ENCODE measurements around the gene RPLP2. TPM values are rescaled to one million over a fixed set of nuclear protein-coding genes. Genes with fewer than 3 reads are reported as not detected.

RPLP2 gene
- polyA plus RNA-seq, 1 of the 3 experiments (the other 2 are of a cell fraction), result 799 TPM

GRCh38 chr11:821512-822371, 12.0 kb downstream of the RPLP2 start:
- peaks cover 28% of the 10 kb centered on the region for H4K20me1 ChIP-seq (ENCODE audit: insufficient read depth)
- CTCF ChIA-PET, result interaction anchor here (1.4 kb wide), 1 partner anchor 12 kb away, joined by 4 read pairs; no protein-coding TSS in a partner anchor
- H3F3A ChIP-seq (replicated peaks; ENCODE audit: insufficient read depth), result peaks cover 7% of the 10 kb centered on the region
- H3K9me2 ChIP-seq, result no peaks in the 10 kb centered on the region
- H3K36me3 ChIP-seq (replicated peaks in 1 of 2; ENCODE audit: control insufficient read depth in 1 of 2, insufficient read depth in 2 of 2, low read length in 1 of 2), result peaks cover 0 to 21% of the 10 kb centered on the region in 2 experiments
- peak overlapping the region; percentile 98 for H3K4me2 ChIP-seq
- POLR2A ChIA-PET, result interaction anchor here (0.9 to 1.9 kb wide), 3 partner anchors 13 to 36 kb away, joined by 3 to 7 read pairs (median 3); partner anchors contain the start of genes RPLP2 and TSPAN4
- H3K9me3 ChIP-seq, result no peaks in the 10 kb centered on the region
- TF ChIP-seq POLR2AphosphoS5 (IDR thresholded peaks at IDR 0.05; ENCODE audit: low read depth, low read length) (0 out of 2 replicates have a peak, but pooled peaks have one; percentile 1), RAD21 (IDR thresholded peaks at IDR 0.05; ENCODE audit: low read length) (no peak)
- H3K4me1 ChIP-seq (ENCODE audit: control insufficient read depth in 1 of 2, insufficient read depth in 2 of 2, low read depth in 1 of 2, low read length in 1 of 2), result peaks cover 14 to 26% of the 10 kb centered on the region in 2 experiments; a peak in 3 of 4 replicates
- no peaks in the 10 kb centered on the region for H3K27me3 ChIP-seq (ENCODE audit: insufficient read depth)
- no peak overlapping the region for H3K9ac ChIP-seq
- WGBS (ENCODE audit: low lambda C conversion rate), result 98% methylated on average over 8 of the region's 22 CpGs
- H2AFZ ChIP-seq (ENCODE audit: low read depth), result no peak overlapping the region
- peaks cover 26% of the 10 kb centered on the region for H3K79me2 ChIP-seq (ENCODE audit: insufficient read depth)
- H3K4me3 ChIP-seq (ENCODE audit: low read depth in 2 of 2, low read length in 1 of 2), result 0 out of 4 replicates have a peak overlapping the region, but pooled peaks of 1 of the 2 experiments have one; percentile 71
- peak overlapping the region; percentile 47 to 73; a peak in 3 of 4 replicates for H3K27ac ChIP-seq (ENCODE audit: low read depth in 2 of 2, low read length in 1 of 2)
- no peak for DNase-seq

- H3K4me3 ChIP-seq (ENCODE audit: low read depth in 2 of 2, low read length in 1 of 2), result no peak overlapping the region
- peaks cover 7% of the 10 kb centered on the region for H3F3A ChIP-seq (replicated peaks; ENCODE audit: insufficient read depth)
- WGBS (ENCODE audit: low lambda C conversion rate), result 99% methylated on average over 29 of the region's 53 CpGs
- ChIA-PET CTCF (no interaction called here), POLR2A (no interaction called here)
- H3K36me3 ChIP-seq (replicated peaks in 1 of 2; ENCODE audit: control insufficient read depth in 1 of 2, insufficient read depth in 2 of 2, low read length in 1 of 2), result peaks cover 0 to 21% of the 10 kb centered on the region in 2 experiments
- H3K9me2 ChIP-seq, result no peaks in the 10 kb centered on the region
- peaks cover 14 to 28% of the 10 kb centered on the region in 2 experiments; a peak in 3 of 4 replicates for H3K4me1 ChIP-seq (ENCODE audit: control insufficient read depth in 1 of 2, insufficient read depth in 2 of 2, low read depth in 1 of 2, low read length in 1 of 2)
- no peaks in the 10 kb centered on the region for H3K9me3 ChIP-seq
- no peak overlapping the region for H3K27ac ChIP-seq (ENCODE audit: low read depth in 2 of 2, low read length in 1 of 2)
- H3K9ac ChIP-seq, result no peak overlapping the region
- H3K79me2 ChIP-seq (ENCODE audit: insufficient read depth), result peaks cover 26% of the 10 kb centered on the region
- H3K27me3 ChIP-seq (ENCODE audit: insufficient read depth), result no peaks in the 10 kb centered on the region
- H3K4me2 ChIP-seq, result no peak overlapping the region
- TF ChIP-seq TEAD4 (IDR thresholded peaks at IDR 0.05; ENCODE audit: borderline replicate concordance, insufficient read depth), result no peak
- no peak for TF ChIP-seq CHD2 (IDR thresholded peaks at IDR 0.05; ENCODE audit: low read length, partially characterized antibody)
- TF ChIP-seq TAF1 (IDR thresholded peaks at IDR 0.05; ENCODE audit: borderline replicate concordance, low read depth, low read length), result no peak
- H4K20me1 ChIP-seq (ENCODE audit: insufficient read depth), result peaks cover 28% of the 10 kb centered on the region
- DNase-seq, result no peak
- H2AFZ ChIP-seq (ENCODE audit: low read depth), result no peak overlapping the region
These were observed 13.9 kb downstream of the RPLP2 start for GRCh38 chr11:823441-824291.

- peaks cover 31% of the 10 kb centered on the region for H4K20me1 ChIP-seq (ENCODE audit: insufficient read depth)
- 99% methylated on average over 42 of the region's 59 CpGs for WGBS (ENCODE audit: low lambda C conversion rate)
- H3K27ac ChIP-seq (ENCODE audit: low read depth in 2 of 2, low read length in 1 of 2), result no peak overlapping the region
- H3K4me3 ChIP-seq (ENCODE audit: low read depth in 2 of 2, low read length in 1 of 2), result no peak overlapping the region
- no peaks in the 10 kb centered on the region for H3K9me2 ChIP-seq
- H3F3A ChIP-seq (replicated peaks; ENCODE audit: insufficient read depth), result peaks cover 7% of the 10 kb centered on the region
- peaks cover 26% of the 10 kb centered on the region for H3K79me2 ChIP-seq (ENCODE audit: insufficient read depth)
- no peak for TF ChIP-seq NRF1 (IDR thresholded peaks at IDR 0.05; ENCODE audit: low read depth, low read length)
- no peak for TF ChIP-seq FOXM1 (IDR thresholded peaks at IDR 0.05; ENCODE audit: low read depth)
- no peak for TF ChIP-seq TAF1 (IDR thresholded peaks at IDR 0.05; ENCODE audit: borderline replicate concordance, low read depth, low read length)
- no peak for TF ChIP-seq REST (IDR thresholded peaks at IDR 0.05; ENCODE audit: low read depth, low read length)
- TF ChIP-seq POLR2AphosphoS5 (IDR thresholded peaks at IDR 0.05; ENCODE audit: low read depth, low read length), result no peak
- TF ChIP-seq MXI1 (IDR thresholded peaks at IDR 0.05; ENCODE audit: low read depth, low read length), result no peak
- no peak for TF ChIP-seq RFX5 (IDR thresholded peaks at IDR 0.05; ENCODE audit: low read length)
- TF ChIP-seq EZH2phosphoT487 (IDR thresholded peaks at IDR 0.05; ENCODE audit: borderline replicate concordance, low read depth), result no peak
- no peaks in the 10 kb centered on the region for H3K9me3 ChIP-seq
- no peak overlapping the region for H2AFZ ChIP-seq (ENCODE audit: low read depth)
- ChIA-PET CTCF (no interaction called here), POLR2A (no interaction called here)
- no peak overlapping the region for H3K9ac ChIP-seq
- DNase-seq, result no peak
- H3K27me3 ChIP-seq (ENCODE audit: insufficient read depth), result no peaks in the 10 kb centered on the region
- H3K4me1 ChIP-seq (ENCODE audit: control insufficient read depth in 1 of 2, insufficient read depth in 2 of 2, low read depth in 1 of 2, low read length in 1 of 2), result peaks cover 14 to 23% of the 10 kb centered on the region in 2 experiments; a peak in 3 of 4 replicates
- H3K4me2 ChIP-seq, result no peak overlapping the region
- H3K36me3 ChIP-seq (replicated peaks in 1 of 2; ENCODE audit: control insufficient read depth in 1 of 2, insufficient read depth in 2 of 2, low read length in 1 of 2), result peaks cover 0 to 21% of the 10 kb centered on the region in 2 experiments
These were observed 14.6 kb downstream of the RPLP2 start for GRCh38 chr11:824292-824880.
